HCT116 (cell line): ENCODE data around the gene UVRAG.

ENCODE experiments used
- EGR1 ChIP-seq: IDR thresholded peaks from 2 replicates; pipeline ENCODE4 v1.6.1; 2012; ENCODE audit warnings: low read depth
- EZH2 ChIP-seq: fragments of 200-600 bp; sonication (generic); IDR thresholded peaks from 2 replicates; pipeline ENCODE4 v1.6.1; 2017; ENCODE audit warnings: antibody characterized with exemption, mixed run types
- EZH2phosphoT487 ChIP-seq: fragments of 200-600 bp; IDR thresholded peaks from 2 replicates; pipeline ENCODE4 v1.6.1; 2018; ENCODE audit warnings: antibody characterized with exemption, borderline replicate concordance
- FOSL1 ChIP-seq: IDR thresholded peaks from 2 replicates; pipeline ENCODE4 v1.6.1; 2012; ENCODE audit warnings: low read depth
- JUND ChIP-seq: IDR thresholded peaks from 2 replicates; pipeline ENCODE4 v1.6.1; 2012
- POLR2A ChIP-seq: IDR thresholded peaks from 2 replicates; pipeline ENCODE4 v1.7.0; 2011; ENCODE audit warnings: borderline replicate concordance; ENCODE audit not compliant: insufficient read depth, insufficient read length; ENCODE audit errors: extremely low read depth
- POLR2AphosphoS5 ChIP-seq: IDR thresholded peaks from 2 replicates; pipeline ENCODE4 v1.6.1; 2011; ENCODE audit warnings: mild to moderate bottlenecking, low read depth, low read length, moderate library complexity
- SRF ChIP-seq: IDR thresholded peaks from 2 replicates; pipeline ENCODE4 v1.6.1; 2012; ENCODE audit warnings: low read depth
- ZFX ChIP-seq: fragments of 450-650 bp; IDR thresholded peaks from 2 replicates; pipeline ENCODE4 v1.6.1; 2017
- TF ChIP-seq, protein P1 (sequence below), 3 experiments: fragments of 200-600 bp in 1 of 3; sonication (generic) in 1 of 3; IDR thresholded peaks in 2 of 3; conservative IDR thresholded peaks in 1 of 3; 2 replicates each; pipeline ENCODE4 v1.5.1; 2012 to 2017; ENCODE audit warnings: low read depth in 2 of 3, low read length in 2 of 3, antibody characterized with exemption in 1 of 3, borderline replicate concordance in 1 of 3, control low read depth in 1 of 3, mild to moderate bottlenecking in 1 of 3, mixed read lengths in 1 of 3, mixed run types in 1 of 3, moderate library complexity in 1 of 3; ENCODE audit not compliant: insufficient read depth in 1 of 3

DNA sequence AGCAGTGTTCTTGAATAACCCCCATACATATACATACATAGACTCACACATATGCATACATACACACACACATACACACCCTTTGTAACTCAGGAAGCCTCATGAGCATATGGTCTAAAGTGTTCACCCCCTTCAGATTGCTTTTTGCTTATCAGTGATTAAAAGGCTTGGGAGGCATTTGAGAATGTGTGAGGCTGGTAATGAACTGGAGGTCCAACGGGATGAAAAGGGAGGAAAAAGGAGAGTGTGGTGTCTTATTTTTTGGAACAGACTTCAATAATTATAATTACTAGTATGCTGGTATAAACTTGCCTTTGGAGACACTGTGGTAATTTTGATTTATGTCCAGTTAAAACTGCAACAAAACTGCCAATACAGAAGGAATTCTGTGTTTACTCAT is 124.5 kb downstream of the UVRAG start:
- TF ChIP-seq EZH2phosphoT487: no peak
- TF ChIP-seq, protein P1, sequence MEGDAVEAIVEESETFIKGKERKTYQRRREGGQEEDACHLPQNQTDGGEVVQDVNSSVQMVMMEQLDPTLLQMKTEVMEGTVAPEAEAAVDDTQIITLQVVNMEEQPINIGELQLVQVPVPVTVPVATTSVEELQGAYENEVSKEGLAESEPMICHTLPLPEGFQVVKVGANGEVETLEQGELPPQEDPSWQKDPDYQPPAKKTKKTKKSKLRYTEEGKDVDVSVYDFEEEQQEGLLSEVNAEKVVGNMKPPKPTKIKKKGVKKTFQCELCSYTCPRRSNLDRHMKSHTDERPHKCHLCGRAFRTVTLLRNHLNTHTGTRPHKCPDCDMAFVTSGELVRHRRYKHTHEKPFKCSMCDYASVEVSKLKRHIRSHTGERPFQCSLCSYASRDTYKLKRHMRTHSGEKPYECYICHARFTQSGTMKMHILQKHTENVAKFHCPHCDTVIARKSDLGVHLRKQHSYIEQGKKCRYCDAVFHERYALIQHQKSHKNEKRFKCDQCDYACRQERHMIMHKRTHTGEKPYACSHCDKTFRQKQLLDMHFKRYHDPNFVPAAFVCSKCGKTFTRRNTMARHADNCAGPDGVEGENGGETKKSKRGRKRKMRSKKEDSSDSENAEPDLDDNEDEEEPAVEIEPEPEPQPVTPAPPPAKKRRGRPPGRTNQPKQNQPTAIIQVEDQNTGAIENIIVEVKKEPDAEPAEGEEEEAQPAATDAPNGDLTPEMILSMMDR (IDR thresholded peaks at IDR 0.05 in 2 of 3, conservative IDR thresholded peaks at IDR 0.05 in 1 of 3; ENCODE audit: borderline replicate concordance in 1 of 3, insufficient read depth in 1 of 3, low read depth in 2 of 3, low read length in 2 of 3): no peak
- TF ChIP-seq POLR2AphosphoS5: no peak
- TF ChIP-seq EZH2: no peak
- no peak for TF ChIP-seq POLR2A
- TF ChIP-seq JUND: no peak
- TF ChIP-seq FOSL1: no peak
- TF ChIP-seq EGR1: no peak
- TF ChIP-seq ZFX: no peak
- no peak for TF ChIP-seq SRF
